HEK293T (cell line): Measurements from ENCODE around the gene NR5A1.

Experiments used
- CTCF ChIA-PET: fragments of 350-600 bp; formaldehyde crosslinking; extraction: SDS; loops from one replicate; lab custom pipeline; 2021; ENCODE audit warnings: antibody characterized with exemption, inconsistent platforms; lab: Yijun Ruan, JAX
- POLR2A ChIA-PET: fragments of 350-600 bp; formaldehyde crosslinking; extraction: SDS; loops from one replicate; lab custom pipeline; 2020; ENCODE audit warnings: antibody characterized with exemption, inconsistent platforms; lab: Yijun Ruan, JAX
- DNase-seq: peaks from one replicate; pipeline ENCODE4 v3.0.0; 2012; ENCODE audit warnings: mixed read lengths; ENCODE audit errors: extremely low spot score
- ELF4 ChIP-seq: fragments of 450-650 bp; IDR thresholded peaks from 2 replicates; pipeline ENCODE4 v1.6.1; 2017; ENCODE audit warnings: antibody characterized with exemption
- FOXA1 ChIP-seq: fragments of 450-650 bp; IDR thresholded peaks from 2 replicates; pipeline ENCODE4 v1.6.1; 2016; ENCODE audit warnings: mild to moderate bottlenecking
- L3MBTL2 ChIP-seq: fragments of 450-650 bp; conservative IDR thresholded peaks from 2 replicates; pipeline ENCODE4 v1.6.1; 2016; ENCODE audit warnings: mild to moderate bottlenecking
- LEF1 ChIP-seq: fragments of 450-650 bp; IDR thresholded peaks from 2 replicates; pipeline ENCODE4 v1.6.1; 2017; ENCODE audit warnings: mild to moderate bottlenecking, borderline replicate concordance
- NFRKB ChIP-seq: fragments of 450-650 bp; IDR thresholded peaks from 2 replicates; pipeline ENCODE4 v1.6.1; 2016; ENCODE audit warnings: mild to moderate bottlenecking, moderate library complexity
- SP1 ChIP-seq: fragments of 450-650 bp; IDR thresholded peaks from 2 replicates; pipeline ENCODE4 v1.6.1; 2017
- SUZ12 ChIP-seq: fragments of 450-650 bp; IDR thresholded peaks from 2 replicates; pipeline ENCODE4 v1.6.1; 2016; ENCODE audit warnings: mild to moderate bottlenecking
- TARDBP ChIP-seq: fragments of 450-650 bp; IDR thresholded peaks from 2 replicates; pipeline ENCODE4 v1.6.1; 2016

Gene NR5A1

DNA sequence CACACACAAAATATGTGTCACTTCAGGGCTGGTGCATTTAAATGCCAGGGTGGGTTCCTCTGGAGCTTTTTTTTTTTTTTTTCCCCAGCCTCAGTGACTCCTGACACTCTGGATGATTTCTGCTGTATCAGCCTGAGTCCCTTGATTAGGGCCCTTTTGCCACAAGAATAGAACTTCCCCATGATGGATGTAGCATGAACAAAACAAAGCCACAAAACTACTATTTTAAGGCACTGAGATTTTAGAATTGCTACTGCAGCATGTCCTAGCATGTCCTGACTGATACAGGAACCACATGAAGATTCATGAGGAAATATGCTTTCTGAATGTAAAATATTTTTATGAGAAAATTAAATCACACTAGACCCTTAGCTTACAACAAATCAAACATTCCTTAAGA lies 70.9 kb downstream of the NR5A1 start:
- ChIA-PET CTCF (no interaction called here), POLR2A (no interaction called here)
- DNase-seq: no peak
- no peak for TF ChIP-seq LEF1
- TF ChIP-seq FOXA1: no peak
- TF ChIP-seq SP1: no peak
- TF ChIP-seq TARDBP: no peak
- no peak for TF ChIP-seq NFRKB
- TF ChIP-seq ELF4: no peak
- no peak for TF ChIP-seq L3MBTL2
- no peak for TF ChIP-seq SUZ12
